Stimulated activated CD4-positive, alpha-beta T cell treated with anti-CD3 and anti-CD28 coated beads, Interleukin-15, amount 100 ng/mL, for 48 hours (primary cell): ENCODE results near the gene CHRDL1.
A peak's percentile ranks its signal among the peaks of the same experiment; 100 is the strongest.
"Not testable (repeated sequence)": the region's sequence is repeated elsewhere in the genome, so short reads cannot be mapped to it uniquely, and the experiment has no call there.

ENCODE experiments used
- DNase-seq, 2 donors: peaks; one replicate each; pipeline ENCODE4 v3.0.0-alpha.2; 2020; ENCODE audit warnings: low read depth in 2 of 2

CHRDL1 gene

DNA sequence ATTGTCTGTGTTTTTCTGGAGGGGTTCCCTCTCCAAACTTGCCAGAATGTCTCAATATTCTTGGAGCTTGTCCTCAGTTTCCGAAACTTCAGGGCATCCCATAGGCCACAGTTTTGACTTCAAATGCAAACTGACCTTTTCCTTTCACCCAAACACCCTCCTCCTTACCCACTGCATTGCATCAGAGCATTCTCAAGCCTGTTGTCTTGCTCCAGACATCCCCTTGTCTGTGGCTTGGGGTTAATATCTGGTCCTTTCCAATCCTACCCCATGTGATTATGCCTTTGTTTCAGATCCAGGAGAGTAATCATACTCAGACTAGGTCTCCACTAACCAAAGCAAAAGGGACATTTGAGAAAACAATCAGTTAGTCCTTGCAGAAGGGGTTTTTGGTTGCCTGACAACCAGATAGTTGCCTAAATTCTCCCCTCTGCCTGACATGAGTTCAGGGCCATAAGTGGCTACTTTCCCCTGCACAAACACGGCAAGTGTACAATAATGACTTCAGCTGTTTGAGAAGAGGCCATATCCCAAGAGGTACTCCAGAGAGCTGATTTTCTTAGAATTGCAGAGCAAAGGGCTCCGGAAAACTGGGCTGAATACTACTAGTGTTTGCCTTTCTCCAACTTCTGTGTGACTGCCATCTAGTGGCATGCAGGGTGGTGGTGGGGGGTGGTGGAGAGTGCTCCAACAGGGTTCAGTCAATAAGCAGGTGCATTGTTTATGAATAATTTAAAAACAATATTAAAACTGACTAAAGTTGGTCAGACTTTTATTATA is 130.2 kb downstream of the CHRDL1 start:
- DNase-seq = peak in 1 of 2 donors; percentile 28

- no peak for DNase-seq
These were observed 138.5 kb downstream of the CHRDL1 start for GRCh38 chrX:110657073-110657472.

DNA sequence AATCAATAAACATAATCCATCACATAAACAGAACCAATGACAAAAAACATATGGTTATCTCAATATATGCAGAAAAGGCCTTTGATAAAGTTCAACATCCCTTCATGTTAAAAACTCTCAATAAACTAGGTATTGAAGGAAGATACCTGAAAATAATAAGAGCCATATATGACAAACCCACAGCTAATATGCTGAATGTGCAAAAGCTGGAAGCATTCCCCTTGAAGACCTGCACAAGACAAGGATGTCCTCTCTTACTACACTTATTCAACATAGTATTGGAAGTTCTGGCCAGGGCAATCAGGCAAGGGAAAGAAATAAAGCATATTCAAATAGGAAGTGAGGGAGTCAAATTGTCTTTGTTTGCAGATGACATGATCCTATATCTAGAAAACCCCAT is 141.3 kb downstream of the CHRDL1 start:
- DNase-seq = not testable (repeated sequence)

DNA sequence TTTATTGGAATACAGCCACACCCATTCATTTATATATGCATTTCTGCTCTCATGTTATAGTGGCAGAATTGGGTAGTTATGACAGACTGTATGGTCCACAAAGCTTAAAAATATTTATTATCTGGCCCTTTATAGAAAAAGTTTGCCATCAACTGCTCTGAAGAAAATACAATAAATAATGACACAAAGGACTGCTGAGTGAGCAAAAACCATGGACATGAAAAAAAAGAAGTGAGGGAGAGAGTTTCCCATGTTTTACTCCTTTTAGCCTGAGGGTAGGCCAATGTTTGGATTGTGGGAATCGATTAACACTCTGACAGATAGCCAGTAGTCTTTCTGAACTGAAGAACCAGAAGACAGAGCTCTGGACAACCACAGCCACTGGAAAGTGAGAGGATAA is 149.2 kb downstream of the CHRDL1 start:
- no peak for DNase-seq
